Calu3 (cell line): ENCODE measurements around the gene TMEM185B. TPM values are rescaled to one million over a fixed set of nuclear protein-coding genes. Genes with fewer than 3 reads are reported as not detected.
A peak's percentile ranks its signal among the peaks of the same experiment; 100 is the strongest.

ENCODE experiments used
- BruUV-seq: library from RNA; stranded (reverse); fragments of 400-500 nt; replicated peaks from 2 replicates; lab custom pipeline; 2021; lab: Mats Ljungman, UMichigan
- CTCF ChIA-PET: fragments of 300-600 bp; sonication (Branson Sonifier 250); formaldehyde crosslinking; loops from one replicate; lab custom pipeline; 2022; ENCODE audit warnings: antibody characterized with exemption; lab: Charles Lee
- DNase-seq: peaks from one replicate; pipeline ENCODE4 v3.0.0; 2022
- H3K27ac Mint-ChIP-seq: one replicate; pipeline ENCODE4 v1.8.0; 2022; ENCODE audit warnings: mixed read lengths; ENCODE audit not compliant: unreplicated experiment
- H3K27me3 Mint-ChIP-seq: one replicate; pipeline ENCODE4 v1.8.0; 2022; ENCODE audit warnings: mixed read lengths; ENCODE audit not compliant: unreplicated experiment
- H3K36me3 Mint-ChIP-seq: one replicate; pipeline ENCODE4 v1.8.0; 2022; ENCODE audit warnings: mild to moderate bottlenecking, moderate library complexity, mixed read lengths; ENCODE audit not compliant: insufficient read depth, unreplicated experiment
- H3K4me1 Mint-ChIP-seq: one replicate; pipeline ENCODE4 v1.8.0; 2022; ENCODE audit warnings: mild to moderate bottlenecking, low read depth, mixed read lengths; ENCODE audit not compliant: unreplicated experiment
- H3K4me3 Mint-ChIP-seq: one replicate; pipeline ENCODE4 v1.8.0; 2022; ENCODE audit warnings: mild to moderate bottlenecking, low read depth, moderate library complexity, mixed read lengths; ENCODE audit not compliant: unreplicated experiment
- H3K9me3 Mint-ChIP-seq: one replicate; pipeline ENCODE4 v1.8.0; 2022; ENCODE audit warnings: low read depth, mixed read lengths; ENCODE audit not compliant: unreplicated experiment
- CTCF ChIP-seq: fragments of 200-600 bp; IDR thresholded peaks from one replicate; pipeline ENCODE4 v1.8.0; 2022; ENCODE audit warnings: antibody characterized with exemption; ENCODE audit not compliant: unreplicated experiment
- intact Hi-C: fragments of 100-400 bp; cut with micrococcal nuclease; formaldehyde crosslinking; loops from one replicate; pipeline ENCODE4 v1.10.0; 2022; ENCODE audit not compliant: unreplicated experiment
- total RNA-seq: library from RNA; stranded (reverse); gene quantifications from 2 replicates; pipeline ENCODE4 v1.2.3, GENCODE V29; 2022

TMEM185B gene
- total RNA-seq, 1 experiment from 2014 or later, result 42.8 TPM

GRCh38 chr2:120233292-120233691 is 10.1 kb upstream of the TMEM185B start:
- TF ChIP-seq CTCF, result no peak
- H3K4me3 Mint-ChIP-seq, result no peak overlapping the region
- no peak overlapping the region for H3K27ac Mint-ChIP-seq
- intact Hi-C loops, result no loop called here
- H3K4me1 Mint-ChIP-seq, result peaks cover 23% of the 10 kb centered on the region
- no peaks in the 10 kb centered on the region for H3K27me3 Mint-ChIP-seq
- BruUV-seq, result no TSS peak
- no peak for DNase-seq
- CTCF ChIA-PET, result no interaction called here
- H3K36me3 Mint-ChIP-seq, result no peaks in the 10 kb centered on the region
- no peaks in the 10 kb centered on the region for H3K9me3 Mint-ChIP-seq

GRCh38 chr2:120231974-120232635 is 8.9 kb upstream of the TMEM185B start:
- TSS peak; percentile 44 for BruUV-seq
- Mint-ChIP-seq H3K27me3 (no peaks in the 10 kb centered on the region), H3K4me3 (peak overlapping the region; percentile 46), H3K36me3 (no peaks in the 10 kb centered on the region), H3K4me1 (peaks cover 11% of the 10 kb centered on the region), H3K27ac (no peak overlapping the region), H3K9me3 (no peaks in the 10 kb centered on the region)
- intact Hi-C loops, result no loop called here
- TF ChIP-seq CTCF, result no peak
- CTCF ChIA-PET, result interaction anchor here (1.2 to 1.3 kb wide), 2 partner anchors 9 to 15 kb away, joined by 3 to 4 read pairs; partner anchors contain the start of gene TMEM185B
- no peak for DNase-seq

GRCh38 chr2:120231564-120231973 is 8.4 kb upstream of the TMEM185B start:
- Mint-ChIP-seq H3K27me3 (no peaks in the 10 kb centered on the region), H3K4me3 (no peak overlapping the region), H3K4me1 (peaks cover 8% of the 10 kb centered on the region), H3K9me3 (no peaks in the 10 kb centered on the region), H3K36me3 (no peaks in the 10 kb centered on the region), H3K27ac (no peak overlapping the region)
- CTCF ChIA-PET, result interaction anchor here (1.2 to 1.3 kb wide), 2 partner anchors 9 to 14 kb away, joined by 3 to 4 read pairs; partner anchors contain the start of gene TMEM185B
- intact Hi-C loops, result no loop called here
- no peak for DNase-seq
- no TSS peak for BruUV-seq
- no peak for TF ChIP-seq CTCF

GRCh38 chr2:120230515-120231471 is 7.6 kb upstream of the TMEM185B start:
- Mint-ChIP-seq H3K27me3 (no peaks in the 10 kb centered on the region), H3K4me1 (peaks cover 8% of the 10 kb centered on the region), H3K36me3 (no peaks in the 10 kb centered on the region), H3K4me3 (no peak overlapping the region), H3K9me3 (no peaks in the 10 kb centered on the region), H3K27ac (no peak overlapping the region)
- DNase-seq, result no peak
- no peak for TF ChIP-seq CTCF
- BruUV-seq, result no TSS peak
- intact Hi-C loops, result no loop called here
- CTCF ChIA-PET, result interaction anchor here (1.2 to 1.3 kb wide), 2 partner anchors 8 to 13 kb away, joined by 3 to 4 read pairs; partner anchors contain the start of gene TMEM185B
